ENCODE measurements around the gene SRPK2.

- no peak for TF ChIP-seq HDGF (IDR thresholded peaks at IDR 0.05; ENCODE audit: borderline replicate concordance)
- no peak for TF ChIP-seq ZNF384 (IDR thresholded peaks at IDR 0.05)
- TF ChIP-seq FOXA1 (IDR thresholded peaks at IDR 0.05) = no peak
- TF ChIP-seq TARDBP (IDR thresholded peaks at IDR 0.05) = no peak
- TF ChIP-seq FOXK2 (IDR thresholded peaks at IDR 0.05) = no peak
- no peak for TF ChIP-seq FOXM1 (IDR thresholded peaks at IDR 0.05; ENCODE audit: borderline replicate concordance)
- no peak for TF ChIP-seq SUZ12 (IDR thresholded peaks at IDR 0.05)
- no peak for TF ChIP-seq CTBP1 (IDR thresholded peaks at IDR 0.05; ENCODE audit: borderline replicate concordance)
- TF ChIP-seq ARNT (IDR thresholded peaks at IDR 0.05) = no peak
Measured at GRCh38 chr7:105429746-105430612, 41.3 kb upstream of the SRPK2 start.

All from HEK293T (cell line).